Stimulated activated CD4-positive, alpha-beta T cell treated with anti-CD3 and anti-CD28 coated beads, Interleukin-1b, Interleukin-23, amount 100 ng/mL, for 48 hours (primary cell): ENCODE measurements around the gene MAP4K1.

Experiments used
- DNase-seq: peaks from one replicate; pipeline ENCODE4 v3.0.0-alpha.2; 2020

Gene MAP4K1

DNA sequence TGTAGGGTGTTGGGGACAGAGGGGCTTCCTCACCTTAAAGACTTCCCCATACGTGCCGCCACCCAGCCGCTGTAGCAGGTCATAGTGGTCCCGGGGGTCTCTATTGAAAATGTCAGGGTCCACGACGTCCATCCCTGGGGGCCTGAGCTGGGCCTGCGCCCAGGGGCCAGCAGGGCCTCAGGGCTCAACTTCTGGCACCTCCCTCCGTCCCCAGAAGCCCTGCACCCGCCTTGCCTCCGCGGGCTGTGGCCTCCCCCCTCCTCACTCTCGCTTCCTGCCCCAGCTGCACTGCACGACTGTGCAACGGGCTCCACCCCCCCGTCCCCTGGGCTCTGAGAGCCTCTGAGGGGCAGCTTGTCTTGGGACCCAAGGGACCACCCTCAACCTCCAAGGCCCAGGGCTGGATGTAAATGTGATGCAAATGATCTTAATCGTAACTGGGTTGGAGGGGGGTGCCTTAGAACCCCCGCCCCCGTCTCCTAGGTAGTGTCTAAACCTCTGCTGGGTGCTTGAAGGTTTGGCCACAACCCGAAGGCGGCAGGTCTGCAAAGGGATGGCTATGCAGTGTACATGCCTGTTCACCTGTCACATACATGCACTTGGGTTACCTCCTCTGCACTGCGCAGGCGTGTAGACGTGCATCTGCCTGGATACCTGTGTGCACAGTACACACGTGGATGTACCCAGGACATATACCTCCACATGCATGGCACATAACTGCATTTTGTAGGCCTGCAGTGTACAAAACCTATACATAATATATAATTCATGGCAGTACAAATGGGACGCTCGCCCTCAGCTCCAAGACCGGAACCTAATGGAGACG, at the start of gene MAP4K1:
Gene MAP4K1 (minus strand): TSS at position 190 of the 826 bp plus-strand sequence. CDS start 58 bp downstream, at position 132.
- peak; percentile 75 for DNase-seq

DNA sequence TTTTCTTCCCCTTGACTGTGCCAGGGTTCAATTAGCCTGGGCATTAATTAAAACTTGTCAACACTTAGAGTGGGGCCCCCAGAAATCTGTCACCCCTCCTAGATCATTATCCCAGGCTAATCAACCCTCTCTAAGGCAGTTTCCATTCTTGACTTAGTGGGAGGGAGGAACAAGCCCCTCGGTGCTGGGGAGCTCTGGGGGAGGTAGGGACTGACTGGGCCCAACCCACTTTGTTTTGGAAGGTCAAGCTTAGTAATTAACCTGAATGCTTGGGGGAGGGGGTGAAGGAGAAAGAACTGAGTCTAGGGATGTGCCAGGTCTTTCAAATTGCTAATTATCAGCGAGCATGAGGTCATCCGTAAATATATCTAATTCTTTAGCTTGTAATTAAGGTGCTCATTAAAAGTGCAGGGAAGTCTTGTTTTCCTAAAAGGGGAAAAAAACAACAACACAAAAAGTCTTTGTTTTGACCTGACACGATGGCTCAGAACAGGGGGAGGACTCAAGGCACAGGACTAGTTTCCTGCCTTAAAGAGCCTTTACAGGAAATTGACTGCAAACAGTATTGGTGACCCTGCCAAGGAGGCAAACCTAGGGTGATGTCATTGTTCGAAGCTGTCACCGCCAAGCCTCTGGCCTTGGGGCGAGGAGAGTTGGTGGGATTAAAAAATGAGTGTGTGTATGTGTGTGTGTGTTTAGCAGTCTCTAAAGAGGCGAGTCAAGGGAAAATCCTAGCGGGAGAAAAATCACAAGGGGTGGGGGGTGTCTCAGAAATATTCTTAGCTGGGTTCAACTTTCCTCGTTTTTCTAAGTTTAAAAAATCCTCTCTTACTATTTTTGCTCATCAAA, 49.1 kb upstream of the MAP4K1 start:
- peak; percentile 37 for DNase-seq

DNA sequence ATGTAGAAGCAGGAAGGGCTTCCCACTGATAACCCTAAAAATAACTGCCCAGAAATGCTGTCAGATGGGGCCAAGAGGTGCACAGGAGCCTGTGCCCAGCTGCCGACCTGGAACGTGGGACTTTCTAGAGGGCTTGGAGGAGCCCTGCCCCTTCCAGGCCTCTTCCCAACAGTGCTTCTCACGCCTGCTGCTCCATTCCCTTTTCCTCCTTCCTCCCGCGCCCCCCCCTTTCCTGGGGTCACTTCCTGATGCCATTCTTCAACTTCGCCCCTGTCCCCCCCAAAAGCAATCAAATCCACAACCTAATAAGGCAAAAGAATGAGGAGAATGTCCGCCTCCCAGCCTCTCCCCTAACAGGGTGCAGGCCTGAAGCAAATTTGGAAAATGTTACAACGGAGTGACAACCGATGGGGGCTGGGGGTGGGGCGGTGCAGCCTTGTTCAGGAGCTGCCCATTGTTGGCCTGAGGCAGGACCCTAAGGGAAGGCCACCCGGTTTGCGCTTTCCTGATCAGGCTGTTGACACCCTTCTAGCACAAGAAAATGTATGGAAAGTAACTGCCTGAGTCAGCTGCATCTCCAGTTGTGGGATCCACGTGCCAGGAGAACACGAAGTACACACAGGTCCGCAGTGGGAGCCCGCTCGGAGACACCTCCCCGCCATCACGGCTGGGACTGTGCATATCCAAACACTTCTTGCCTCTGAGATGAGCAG, 48.4 kb upstream of the MAP4K1 start:
- no peak for DNase-seq

DNA sequence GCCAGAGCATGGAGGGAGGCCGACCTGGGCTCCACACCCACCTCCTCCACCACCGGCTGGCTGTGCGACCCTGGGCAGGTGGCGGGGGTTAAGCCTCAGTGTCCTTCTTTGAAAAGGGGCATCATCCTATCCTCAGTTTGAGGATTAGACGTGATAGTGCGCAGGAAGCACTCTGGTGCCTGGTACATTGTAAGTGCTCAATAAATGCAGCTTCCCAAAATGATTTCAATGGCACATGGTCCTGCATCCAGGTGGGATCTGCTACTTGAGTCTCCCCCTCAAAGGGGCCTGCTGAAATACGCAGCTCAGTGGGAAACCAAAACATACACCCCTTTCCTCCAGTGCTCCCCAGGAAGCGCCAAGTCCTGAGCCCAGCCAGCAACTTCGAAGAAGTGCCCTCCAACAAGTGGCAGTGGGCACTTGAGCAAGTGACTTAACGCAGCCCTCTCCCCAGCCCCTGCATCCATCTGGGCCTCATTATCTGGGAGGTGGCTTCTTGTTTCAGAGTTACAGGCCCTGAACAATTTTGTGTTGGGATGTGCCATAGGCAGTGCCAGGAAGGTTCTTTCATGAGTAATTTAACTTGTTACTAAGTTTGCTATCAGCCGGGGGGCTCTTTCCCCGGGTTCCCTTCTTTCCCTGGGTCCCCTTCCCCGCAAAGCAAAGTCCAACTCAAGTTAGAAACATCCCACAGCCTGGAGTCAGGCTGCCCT, 47.6 kb upstream of the MAP4K1 start:
- DNase-seq = no peak

DNA sequence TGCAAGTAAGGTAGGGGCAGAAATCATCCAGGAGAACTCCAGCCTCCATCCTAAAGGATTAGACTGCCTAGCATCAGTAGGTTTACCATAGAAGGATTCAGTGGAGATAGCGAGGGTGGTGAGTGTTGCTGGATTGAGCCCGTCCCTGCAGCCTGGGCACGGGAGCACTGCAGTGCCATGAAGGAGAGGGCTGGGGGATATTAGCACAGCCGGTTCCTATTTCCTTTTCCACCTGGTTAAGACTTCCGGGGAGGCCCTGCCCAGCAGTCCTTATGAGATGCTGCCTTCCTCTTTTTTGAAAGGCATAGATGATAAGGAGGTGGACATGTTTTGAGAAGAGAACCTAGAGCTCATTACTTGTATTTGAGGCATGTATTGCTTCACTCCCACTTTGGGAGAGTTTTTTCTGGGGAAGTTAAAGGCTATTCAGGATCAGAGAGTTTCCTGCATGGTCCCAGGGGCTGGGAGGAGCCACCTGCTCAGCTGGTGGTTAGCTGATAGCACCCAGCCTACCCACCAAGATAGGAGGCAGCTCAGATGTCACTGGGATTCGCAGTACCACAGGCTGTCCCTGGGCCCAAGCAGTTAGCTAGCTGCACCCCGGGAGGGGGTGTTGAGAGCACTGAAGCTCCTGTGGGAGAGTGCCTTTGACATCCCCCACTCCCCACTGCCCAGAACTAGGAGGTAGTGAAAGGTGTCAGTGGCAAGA, 46.9 kb upstream of the MAP4K1 start:
- no peak for DNase-seq

DNA sequence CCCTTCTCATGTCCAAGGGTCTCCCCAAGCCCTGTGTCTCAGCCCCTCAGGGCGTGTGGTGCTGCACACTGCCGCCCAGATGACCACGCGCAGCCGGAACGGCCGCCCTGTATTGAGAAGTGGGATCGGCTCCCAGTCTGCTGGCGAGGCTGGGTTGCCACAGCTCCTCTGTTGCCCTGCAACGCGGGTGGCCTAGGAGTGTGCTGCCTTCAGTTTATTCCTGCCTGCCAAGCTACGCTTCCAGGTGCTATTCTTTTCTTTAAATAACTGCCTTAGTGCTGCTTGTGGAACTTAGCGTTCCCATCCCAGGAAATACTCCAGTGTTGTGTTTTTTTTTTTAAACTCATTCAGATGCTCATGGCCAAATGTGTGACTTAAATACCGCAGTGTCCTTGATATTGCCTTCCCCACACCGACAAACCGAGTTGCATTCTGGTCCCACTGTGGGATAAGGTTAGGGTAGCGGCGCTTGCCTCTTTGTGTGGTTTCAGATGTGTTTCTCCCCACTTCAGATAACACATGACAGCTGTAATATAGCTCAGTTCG, 46.3 kb upstream of the MAP4K1 start:
- DNase-seq = no peak

DNA sequence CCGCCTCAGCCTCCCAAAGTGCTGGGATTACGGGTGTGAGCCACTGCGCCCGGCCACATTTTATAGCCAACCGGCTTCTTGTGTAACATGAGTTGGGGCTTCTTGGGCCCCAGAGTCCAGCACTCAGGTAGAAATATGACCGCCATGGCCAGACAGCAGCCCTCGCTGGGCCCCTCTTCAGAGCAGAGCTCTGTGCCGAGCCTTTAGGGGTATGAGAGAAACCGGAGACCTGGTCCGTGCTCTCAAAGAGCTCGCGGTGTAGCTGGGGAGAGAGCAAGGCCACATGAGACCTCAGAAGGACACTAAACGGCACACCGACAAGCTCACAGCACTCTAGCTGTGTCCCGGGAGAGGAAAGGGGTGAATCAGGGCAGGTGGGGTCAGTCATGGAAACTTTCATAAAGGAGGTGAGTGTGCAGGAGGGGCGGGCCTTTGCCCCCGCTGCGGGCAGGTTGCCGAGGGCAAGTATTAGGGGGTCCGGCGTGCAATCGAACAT, 45.5 kb upstream of the MAP4K1 start:
- DNase-seq = no peak

DNA sequence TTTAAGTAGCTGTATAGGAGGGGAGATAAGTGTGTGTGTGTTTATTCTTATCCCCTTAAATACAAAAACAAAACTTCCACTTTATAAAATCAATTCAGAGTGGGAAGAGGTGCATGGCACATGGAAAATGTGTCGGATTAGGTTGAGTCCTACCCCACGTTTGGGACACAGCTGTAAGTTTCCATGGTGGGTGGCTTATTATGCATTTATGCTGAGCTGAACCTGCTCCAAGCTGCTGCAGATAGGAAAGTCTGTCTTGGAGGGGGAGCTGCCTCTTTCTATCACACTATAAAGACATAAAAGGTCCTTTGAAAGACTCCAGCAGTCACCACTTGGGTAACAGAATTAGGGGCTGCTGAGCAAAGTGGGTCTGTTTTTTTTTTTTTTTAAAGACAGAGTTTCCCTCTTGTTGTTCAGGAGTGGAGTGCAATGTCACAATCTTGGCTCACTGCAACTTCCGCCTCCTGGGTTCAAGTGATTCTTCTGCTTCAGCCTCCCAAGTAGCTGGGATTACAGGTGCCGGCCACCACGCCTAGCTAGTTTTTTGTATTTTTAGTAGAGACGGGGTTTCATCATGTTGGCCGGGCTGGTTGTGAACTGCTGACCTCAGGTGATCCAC, 44.9 kb upstream of the MAP4K1 start:
- DNase-seq = no peak

DNA sequence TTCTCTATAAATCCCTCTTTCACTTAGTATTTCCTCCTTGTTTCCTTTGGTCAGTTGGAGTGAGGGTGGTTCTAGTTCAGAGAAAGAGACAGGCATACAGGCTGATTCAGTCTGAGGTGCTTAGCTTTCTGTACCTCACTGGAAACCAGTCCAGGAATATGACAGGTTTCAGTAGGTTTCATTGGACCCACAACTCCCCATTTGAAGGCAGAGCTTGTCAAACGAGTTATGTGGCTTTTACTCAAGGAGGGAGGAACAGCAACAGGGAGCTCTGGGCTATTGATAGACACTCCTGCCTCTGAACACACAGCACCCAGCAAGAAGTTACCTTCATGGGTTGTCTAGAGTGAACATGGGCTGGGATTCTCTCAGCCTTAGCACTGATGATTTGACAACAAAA, 44.2 kb upstream of the MAP4K1 start:
- DNase-seq = no peak

DNA sequence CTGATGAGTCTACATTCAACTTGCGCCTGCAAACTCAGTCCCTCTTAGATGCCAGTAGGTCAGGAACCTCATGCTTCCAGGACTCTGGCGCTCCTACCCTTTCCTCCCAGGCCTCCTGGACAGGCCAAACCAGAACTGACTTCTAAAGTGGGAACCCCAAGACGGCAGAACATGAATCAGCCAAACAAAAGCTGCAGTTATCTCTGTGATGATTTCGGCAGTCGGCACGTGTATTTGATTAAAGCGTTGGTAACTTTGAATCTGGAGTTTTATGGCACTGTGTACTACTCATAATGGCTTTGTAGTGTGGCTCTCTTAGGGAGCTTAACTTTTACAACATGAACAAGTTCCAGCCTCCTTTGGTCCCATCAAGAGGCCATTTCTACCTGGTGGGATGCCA, 43.4 kb upstream of the MAP4K1 start:
- DNase-seq = no peak

DNA sequence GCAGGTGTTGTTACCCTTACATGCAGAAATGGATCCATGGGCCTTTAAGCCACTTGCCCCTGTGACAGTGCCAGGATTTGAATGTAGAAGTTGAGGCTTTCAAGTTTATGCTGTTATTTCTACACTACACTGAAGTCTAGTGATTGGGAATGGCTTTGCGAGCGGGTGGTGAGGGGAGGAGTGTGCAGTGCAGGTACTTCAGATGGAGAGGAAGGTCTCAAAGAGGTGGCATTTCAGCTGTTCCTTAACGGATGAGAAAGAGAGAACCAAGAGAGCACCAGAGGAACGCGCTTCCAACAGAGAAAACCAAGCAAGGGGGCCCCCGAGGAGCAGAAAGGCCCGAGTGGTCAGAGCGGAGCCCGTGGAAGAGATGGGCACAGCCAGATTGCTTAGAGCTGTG, 43.0 kb upstream of the MAP4K1 start:
- DNase-seq = no peak

DNA sequence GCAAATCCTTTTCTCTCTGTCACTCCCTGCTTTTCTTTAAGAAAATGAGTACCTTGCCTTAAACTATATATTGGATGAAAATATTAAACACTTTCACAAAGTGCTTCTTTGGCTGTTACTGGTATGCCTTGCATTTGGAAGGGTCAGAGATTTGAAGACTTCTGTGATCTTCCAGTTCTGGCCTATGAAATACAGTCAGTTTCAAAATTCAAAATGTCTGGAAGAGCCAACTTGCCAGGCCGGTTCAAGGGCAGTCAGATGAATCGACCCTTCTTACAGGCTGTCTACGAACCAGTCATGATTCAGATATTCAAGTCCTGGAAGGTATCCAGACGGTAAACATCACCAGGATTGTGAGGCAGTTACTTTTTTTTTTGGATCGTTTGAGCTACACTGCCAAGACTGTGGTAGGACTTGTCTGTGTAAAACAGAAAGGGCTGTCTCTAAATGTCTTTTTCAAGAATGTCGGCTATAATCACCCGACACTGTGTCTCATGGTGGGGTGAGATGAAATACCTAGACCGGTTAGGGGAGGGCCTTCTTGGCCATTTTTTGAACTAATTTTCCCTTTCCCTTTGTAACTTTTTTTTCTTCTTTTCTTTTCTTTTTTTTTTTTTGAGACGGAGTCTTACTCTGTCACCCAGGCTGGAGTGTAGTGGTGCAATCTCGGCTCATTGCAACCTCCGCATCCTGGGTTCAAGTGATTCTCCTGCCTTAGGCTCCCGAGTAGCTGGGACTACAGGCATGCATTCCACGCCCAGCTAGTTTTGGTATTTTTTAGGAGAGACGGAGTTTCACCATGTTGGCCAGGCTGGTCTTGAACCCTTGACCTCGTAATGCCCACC, 40.9 kb upstream of the MAP4K1 start:
- no peak for DNase-seq

DNA sequence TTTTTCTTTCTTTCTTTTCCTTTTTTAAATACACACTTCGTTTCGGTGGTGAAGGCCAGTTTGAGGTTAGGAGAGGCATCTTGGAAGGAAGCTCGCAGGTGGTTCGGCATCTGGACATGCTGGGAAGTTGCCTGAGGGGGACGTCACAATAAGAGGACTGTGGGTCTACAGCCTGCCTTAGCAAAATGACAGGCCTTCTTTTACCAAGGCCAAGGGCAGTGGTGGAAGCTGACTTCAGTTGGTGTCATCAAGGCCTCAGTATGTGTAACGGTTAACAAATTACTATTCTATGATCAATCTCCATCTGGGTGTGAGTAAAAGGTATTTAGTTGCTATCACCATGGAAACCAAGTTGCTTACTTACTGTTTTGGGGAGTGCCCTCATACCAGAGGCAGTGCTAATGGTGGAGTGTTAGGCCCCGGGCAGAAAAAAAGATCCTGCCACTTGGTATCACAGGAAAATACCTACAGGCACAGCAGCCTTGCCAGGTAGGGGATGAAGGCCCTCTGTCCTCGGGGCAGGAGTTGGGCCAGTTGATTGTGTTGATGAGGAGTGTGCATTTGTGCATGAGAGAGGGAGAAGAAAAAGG, 40.0 kb upstream of the MAP4K1 start:
- DNase-seq = peak; percentile 39

DNA sequence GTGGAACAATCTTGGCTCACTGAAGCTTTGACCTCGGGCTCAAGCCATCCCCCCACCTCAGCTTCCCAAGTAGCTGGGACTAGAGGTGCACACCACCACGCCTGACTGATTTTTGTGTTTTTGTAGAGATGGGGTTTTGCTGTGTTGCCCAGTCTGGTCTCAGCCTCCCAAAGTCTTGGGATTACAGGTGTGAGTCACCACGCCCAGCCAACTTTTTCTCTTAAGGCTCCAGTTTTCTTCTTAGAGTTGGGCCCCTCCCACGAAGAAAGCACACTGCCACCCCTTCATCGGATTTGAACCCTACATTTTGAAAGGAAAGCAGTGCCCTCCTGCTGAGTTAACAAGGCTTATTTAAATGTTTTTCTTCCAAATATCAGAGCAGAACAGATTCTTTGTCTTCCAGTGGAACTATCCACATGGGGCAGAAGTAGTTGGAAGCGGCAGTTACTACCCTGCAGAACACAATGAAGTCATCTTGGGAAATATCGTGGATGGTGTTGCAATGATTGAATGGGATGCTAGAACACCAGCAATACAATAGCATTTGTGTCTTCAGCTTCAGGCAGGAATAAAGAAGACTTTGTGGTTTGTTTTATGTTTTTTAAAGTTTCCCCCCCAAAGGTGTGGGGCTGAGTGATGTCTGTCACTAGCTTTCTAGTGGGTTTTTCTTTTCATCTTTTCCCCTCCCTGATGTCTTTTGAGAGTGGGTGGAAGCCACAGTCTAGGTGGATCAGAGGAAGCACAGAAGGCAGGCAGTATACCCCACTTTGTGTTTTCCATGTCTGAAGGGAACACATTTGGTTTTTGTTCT, 38.6 kb upstream of the MAP4K1 start:
- peak; percentile 44 for DNase-seq

DNA sequence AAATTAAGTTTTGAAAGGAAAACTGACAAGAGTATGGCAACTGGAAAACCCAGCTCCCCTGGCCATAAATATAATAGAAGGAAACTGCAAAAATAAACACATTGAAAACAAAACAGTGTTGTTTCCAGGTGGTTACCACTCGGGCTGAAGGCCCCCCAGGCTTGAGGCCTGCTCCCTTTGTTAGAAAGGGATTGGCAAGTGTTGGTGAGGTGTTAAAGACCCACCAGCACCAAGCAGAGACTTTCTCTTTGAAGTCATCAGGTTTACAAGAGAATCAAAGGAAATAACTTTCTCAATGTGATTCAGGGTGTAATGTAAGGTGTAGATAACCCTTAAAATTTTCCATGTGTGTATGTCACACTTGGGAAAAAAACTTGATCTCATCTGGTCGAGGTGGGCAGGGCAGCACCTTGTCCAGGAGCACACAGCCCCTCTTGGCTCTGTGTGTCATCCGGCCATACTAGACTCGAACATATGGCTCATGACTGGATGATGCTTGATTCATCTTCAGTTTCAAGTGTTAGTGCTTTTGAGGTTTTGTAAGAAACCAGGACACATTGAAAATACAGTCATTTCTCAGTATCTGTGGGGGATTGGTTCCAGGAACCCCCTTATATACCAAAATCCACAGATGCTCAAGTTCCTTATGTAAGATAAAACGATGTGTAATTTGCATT, 37.5 kb upstream of the MAP4K1 start:
- DNase-seq = peak; percentile 57

DNA sequence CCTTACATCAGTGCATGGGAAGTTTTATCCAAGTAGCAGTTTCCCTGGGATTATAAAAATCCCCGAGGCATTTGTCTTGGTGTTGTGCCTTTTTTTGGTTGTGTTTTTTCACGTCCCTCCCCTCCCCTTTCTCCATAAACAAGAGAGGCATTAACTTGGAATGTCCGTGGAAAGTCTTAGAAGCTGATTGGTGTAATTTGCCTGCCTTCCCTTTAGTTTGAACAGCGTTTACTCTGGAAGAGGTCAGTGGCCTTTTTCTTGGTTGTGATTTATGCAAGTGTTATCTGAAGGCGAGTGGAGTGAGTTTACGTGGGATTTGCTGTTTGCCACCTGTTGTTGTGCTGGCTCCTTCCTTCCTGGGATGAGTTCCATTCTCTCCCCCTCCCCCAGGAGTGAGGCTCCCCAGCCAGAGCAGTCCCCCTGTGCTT, 36.9 kb upstream of the MAP4K1 start:
- no peak for DNase-seq

DNA sequence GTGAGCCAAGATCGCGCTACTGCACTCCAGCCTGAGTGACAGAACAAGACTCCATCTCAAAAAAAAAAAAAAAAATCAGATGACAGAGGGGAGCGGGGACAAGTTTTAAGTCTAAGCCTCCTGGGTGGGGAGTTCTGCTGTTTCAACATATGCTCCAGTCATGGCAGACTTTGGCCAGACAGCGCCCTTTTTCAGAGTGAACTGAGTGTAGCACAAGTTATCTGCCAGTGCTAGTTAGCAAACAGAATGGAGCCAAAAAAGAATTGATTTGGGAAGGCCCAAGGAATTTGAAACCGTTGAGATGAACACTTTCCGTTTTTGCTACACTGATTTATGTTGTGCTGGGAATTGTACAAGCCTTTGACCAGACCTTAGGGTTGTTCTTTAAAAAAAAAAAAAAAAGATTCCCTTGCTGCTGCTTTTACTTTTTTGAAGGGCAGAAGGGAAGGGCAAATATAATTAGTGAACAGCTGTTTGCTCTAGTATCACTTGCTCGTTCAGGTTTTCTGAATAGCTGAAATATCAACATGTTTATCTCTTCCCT, 35.3 kb upstream of the MAP4K1 start:
- DNase-seq = no peak
